Measurements from ENCODE around the gene GID8. TPM values are rescaled to one million over a fixed set of nuclear protein-coding genes. Genes with fewer than 3 reads are reported as not detected.

The GID8 gene
- total and polyA plus RNA-seq, 2 of the 13 experiments (the other 11 are each of a cell fraction or from before 2014, with no cell fraction given), result 39.6 to 59.8 TPM

- no peak for TF ChIP-seq ZBTB40 (IDR thresholded peaks at IDR 0.05)
- peak; percentile 87 for TF ChIP-seq ZBTB40 (CRISPR knock-in tag; IDR thresholded peaks at IDR 0.05)
- TF ChIP-seq CTCF (CRISPR knock-in tag; IDR thresholded peaks at IDR 0.05), result peak; percentile 88
- TF ChIP-seq MZF1 (CRISPR knock-in tag; IDR thresholded peaks at IDR 0.05; ENCODE audit: borderline replicate concordance), result peak; percentile 85; the same call in 1 of the 2 replicates
- TF ChIP-seq ZNF12 (CRISPR knock-in tag; IDR thresholded peaks at IDR 0.05), result peak; percentile 76; the same call in 1 of the 2 replicates
- TF ChIP-seq DMAP1 (CRISPR knock-in tag; IDR thresholded peaks at IDR 0.05), result peak; percentile 100
- no peak for TF ChIP-seq SOX6 (IDR thresholded peaks at IDR 0.05)
- peak; percentile 75 for TF ChIP-seq SOX6 (CRISPR knock-in tag; IDR thresholded peaks at IDR 0.05)
- TF ChIP-seq ZNF343 (CRISPR knock-in tag; IDR thresholded peaks at IDR 0.05), result peak; percentile 73; the same call in 1 of the 2 replicates
- TF ChIP-seq ZSCAN9 (CRISPR knock-in tag; IDR thresholded peaks at IDR 0.05; ENCODE audit: borderline replicate concordance), result peak; percentile 65; the same call in 1 of the 2 replicates
- TF ChIP-seq ZNF34 (CRISPR knock-in tag; IDR thresholded peaks at IDR 0.05; ENCODE audit: borderline replicate concordance), result no peak
- TF ChIP-seq ZNF567 (CRISPR knock-in tag; IDR thresholded peaks at IDR 0.05; ENCODE audit: borderline replicate concordance), result peak; percentile 45; the same call in 1 of the 2 replicates
- no peak; the same call in 1 of the 2 replicates for TF ChIP-seq ZNF317 (CRISPR knock-in tag; IDR thresholded peaks at IDR 0.05)
- 0 out of 2 replicates have a peak, but pooled peaks have one; percentile 26 for TF ChIP-seq NFE2 (CRISPR knock-in tag; IDR thresholded peaks at IDR 0.05)
- TF ChIP-seq YEATS2 (CRISPR knock-in tag; IDR thresholded peaks at IDR 0.05; ENCODE audit: borderline replicate concordance), result peak; percentile 57; the same call in 1 of the 2 replicates
- TF ChIP-seq ZFP82 (CRISPR knock-in tag; IDR thresholded peaks at IDR 0.05; ENCODE audit: borderline replicate concordance), result no peak; the same call in 1 of the 2 replicates
- TF ChIP-seq CHD2 (IDR thresholded peaks at IDR 0.05; ENCODE audit: low read depth, low read length), result no peak
- peak; percentile 76 for TF ChIP-seq GATA4 (IDR thresholded peaks at IDR 0.05; ENCODE audit: borderline replicate concordance, low read depth)
- no peak; the same call in 1 of the 2 replicates for TF ChIP-seq ZNF816 (CRISPR knock-in tag; IDR thresholded peaks at IDR 0.05; ENCODE audit: borderline replicate concordance)
- no peak for TF ChIP-seq ZNF780A (CRISPR knock-in tag; IDR thresholded peaks at IDR 0.05)
Observed at GRCh38 chr20:62952373-62952967, 14.5 kb downstream of the GID8 start, which contains the start of gene SLC17A9 (continued).
